ENCODE results near the gene MAP6. TPM values are rescaled to one million over a fixed set of nuclear protein-coding genes. Genes with fewer than 3 reads are reported as not detected.
A peak's percentile ranks its signal among the peaks of the same experiment; 100 is the strongest.

The MAP6 gene
- total RNA-seq, 1 donor from 2014 or later, result 26.4 TPM

DNA sequence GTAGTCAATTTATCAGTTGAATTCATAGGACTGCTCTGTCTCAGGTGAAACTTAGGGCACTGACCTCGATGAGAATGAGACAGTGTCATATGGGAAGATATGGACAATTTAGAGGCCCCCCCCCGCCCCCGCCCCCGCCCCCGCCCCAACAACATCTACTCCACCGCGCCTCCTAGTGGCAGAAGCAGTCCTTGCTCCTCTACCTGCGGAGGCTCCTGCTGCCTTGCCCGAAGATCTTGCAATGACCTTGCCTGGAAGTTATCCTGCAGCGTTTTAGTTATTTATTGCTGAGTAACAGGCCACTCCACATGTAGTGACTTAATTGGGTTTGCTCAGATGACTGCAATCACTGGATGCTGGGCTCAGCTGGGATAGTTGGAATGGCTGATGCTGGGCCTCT is 91.6 kb downstream of the MAP6 start:
- Mint-ChIP-seq H3K4me1 (ENCODE audit: low read depth) (peaks cover 25% of the 10 kb centered on the region), H3K36me3 (ENCODE audit: low read depth) (peaks cover 7% of the 10 kb centered on the region), H3K27ac (ENCODE audit: unreplicated experiment) (peak overlapping the region; percentile 87), H3K9me3 (ENCODE audit: low read depth) (no peaks in the 10 kb centered on the region), H3K4me3 (ENCODE audit: unreplicated experiment) (no peak overlapping the region), H3K27me3 (ENCODE audit: low read depth) (no peaks in the 10 kb centered on the region)
- DNase-seq (ENCODE audit: low spot score), result no peak
- TF ChIP-seq, protein P1, sequence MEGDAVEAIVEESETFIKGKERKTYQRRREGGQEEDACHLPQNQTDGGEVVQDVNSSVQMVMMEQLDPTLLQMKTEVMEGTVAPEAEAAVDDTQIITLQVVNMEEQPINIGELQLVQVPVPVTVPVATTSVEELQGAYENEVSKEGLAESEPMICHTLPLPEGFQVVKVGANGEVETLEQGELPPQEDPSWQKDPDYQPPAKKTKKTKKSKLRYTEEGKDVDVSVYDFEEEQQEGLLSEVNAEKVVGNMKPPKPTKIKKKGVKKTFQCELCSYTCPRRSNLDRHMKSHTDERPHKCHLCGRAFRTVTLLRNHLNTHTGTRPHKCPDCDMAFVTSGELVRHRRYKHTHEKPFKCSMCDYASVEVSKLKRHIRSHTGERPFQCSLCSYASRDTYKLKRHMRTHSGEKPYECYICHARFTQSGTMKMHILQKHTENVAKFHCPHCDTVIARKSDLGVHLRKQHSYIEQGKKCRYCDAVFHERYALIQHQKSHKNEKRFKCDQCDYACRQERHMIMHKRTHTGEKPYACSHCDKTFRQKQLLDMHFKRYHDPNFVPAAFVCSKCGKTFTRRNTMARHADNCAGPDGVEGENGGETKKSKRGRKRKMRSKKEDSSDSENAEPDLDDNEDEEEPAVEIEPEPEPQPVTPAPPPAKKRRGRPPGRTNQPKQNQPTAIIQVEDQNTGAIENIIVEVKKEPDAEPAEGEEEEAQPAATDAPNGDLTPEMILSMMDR (IDR thresholded peaks at IDR 0.05), result peak; percentile 79

DNA sequence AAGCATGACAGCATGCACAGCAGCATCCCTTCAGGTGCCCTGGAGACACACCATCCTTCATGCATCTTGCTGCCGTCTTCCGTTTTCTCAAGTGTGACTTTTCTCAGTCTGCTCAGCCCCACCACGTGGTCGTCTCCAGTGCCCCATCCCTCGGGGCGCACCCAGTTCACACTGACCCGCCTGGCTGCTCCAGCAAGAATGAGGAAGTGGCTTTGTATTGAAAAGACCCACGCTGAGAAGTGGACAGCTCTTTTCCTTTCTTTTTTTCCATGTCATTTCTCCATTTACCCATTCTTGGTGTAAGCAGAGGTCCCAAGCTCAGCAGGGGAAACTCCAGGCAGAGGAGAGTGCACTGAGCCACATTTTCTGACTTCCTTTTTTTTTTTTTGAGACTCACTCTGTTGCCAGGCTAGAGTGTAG is 92.3 kb downstream of the MAP6 start:
- no peak for DNase-seq (ENCODE audit: low spot score)
- Mint-ChIP-seq H3K4me1 (ENCODE audit: low read depth) (peaks cover 25% of the 10 kb centered on the region), H3K9me3 (ENCODE audit: low read depth) (no peaks in the 10 kb centered on the region), H3K27me3 (ENCODE audit: low read depth) (no peaks in the 10 kb centered on the region), H3K4me3 (ENCODE audit: unreplicated experiment) (no peak overlapping the region), H3K36me3 (ENCODE audit: low read depth) (peaks cover 13% of the 10 kb centered on the region), H3K27ac (ENCODE audit: unreplicated experiment) (peak overlapping the region; percentile 87)
- TF ChIP-seq, protein P1 (IDR thresholded peaks at IDR 0.05), result no peak

DNA sequence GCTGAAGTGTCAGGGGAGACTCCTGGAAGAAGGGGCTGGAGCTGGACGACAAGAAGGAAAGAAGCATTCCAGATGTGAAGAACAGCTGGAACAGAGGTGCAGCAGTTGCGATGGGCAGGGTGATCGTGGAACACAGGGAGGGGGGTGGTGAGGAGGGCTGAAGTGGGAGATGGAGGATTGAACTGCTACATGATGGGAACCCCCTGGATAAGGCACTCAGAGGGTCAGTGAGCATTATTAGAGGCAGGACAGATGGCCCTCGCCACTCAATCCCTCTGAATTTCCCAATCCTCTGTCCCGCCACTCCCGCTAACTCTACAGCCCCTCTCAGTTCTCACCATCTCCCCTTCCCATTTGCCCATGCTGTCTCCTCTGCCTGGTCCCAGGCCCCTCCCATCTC is 92.8 kb downstream of the MAP6 start:
- Mint-ChIP-seq H3K36me3 (ENCODE audit: low read depth) (peaks cover 17% of the 10 kb centered on the region), H3K4me1 (ENCODE audit: low read depth) (peaks cover 25% of the 10 kb centered on the region), H3K27me3 (ENCODE audit: low read depth) (no peaks in the 10 kb centered on the region), H3K27ac (ENCODE audit: unreplicated experiment) (peak overlapping the region; percentile 87), H3K4me3 (ENCODE audit: unreplicated experiment) (no peak overlapping the region), H3K9me3 (ENCODE audit: low read depth) (no peaks in the 10 kb centered on the region)
- DNase-seq (ENCODE audit: low spot score), result no peak
- TF ChIP-seq, protein P1 (IDR thresholded peaks at IDR 0.05), result no peak

DNA sequence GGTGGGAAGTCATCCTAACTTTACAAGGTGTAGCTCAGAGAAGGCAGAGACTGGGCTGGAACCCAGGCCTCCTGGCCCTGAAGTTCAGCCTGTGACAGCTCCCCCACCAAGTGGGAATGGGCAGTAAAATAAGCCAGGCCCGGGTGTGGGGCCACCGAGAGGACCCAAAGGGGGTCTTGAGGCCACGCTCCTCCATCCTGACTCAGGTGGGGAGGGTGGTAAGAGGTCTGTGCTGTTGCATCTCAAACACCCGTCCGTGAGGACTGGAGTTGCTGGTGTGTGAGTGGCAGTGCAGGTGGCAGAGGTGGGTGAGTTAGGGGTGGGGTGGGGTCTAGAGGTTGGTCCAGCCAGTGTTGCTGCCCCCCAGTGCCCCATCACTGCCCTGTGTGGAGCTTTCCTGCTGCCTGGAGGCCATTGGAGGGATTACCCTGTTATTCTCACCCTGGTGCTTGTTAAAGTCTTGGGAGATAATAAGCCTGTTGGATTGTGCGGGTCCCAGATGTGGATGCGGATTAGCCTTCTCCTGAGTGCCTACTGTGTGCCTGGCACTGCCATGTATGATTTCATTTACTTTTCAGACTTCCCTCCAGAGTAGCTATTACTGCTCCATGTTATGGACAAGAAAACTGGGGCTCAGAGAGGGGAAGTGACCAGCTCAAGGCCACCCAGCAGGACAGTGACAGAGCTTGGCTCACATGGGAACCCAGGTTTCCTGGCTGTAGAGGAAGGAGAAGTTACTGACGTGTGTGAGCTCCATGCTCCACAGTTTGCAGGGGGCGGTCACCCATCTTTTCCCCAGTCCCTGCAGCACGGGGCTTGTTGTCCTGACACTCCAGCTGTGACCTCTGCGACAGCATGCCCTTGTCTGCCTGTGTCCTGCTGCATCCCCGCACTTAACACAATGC is 93.9 kb downstream of the MAP6 start:
- Mint-ChIP-seq H3K36me3 (ENCODE audit: low read depth) (peaks cover 23% of the 10 kb centered on the region), H3K27ac (ENCODE audit: unreplicated experiment) (peak overlapping the region; percentile 73), H3K4me1 (ENCODE audit: low read depth) (peaks cover 28% of the 10 kb centered on the region), H3K4me3 (ENCODE audit: unreplicated experiment) (no peak overlapping the region), H3K9me3 (ENCODE audit: low read depth) (no peaks in the 10 kb centered on the region), H3K27me3 (ENCODE audit: low read depth) (no peaks in the 10 kb centered on the region)
- no peak for DNase-seq (ENCODE audit: low spot score)
- TF ChIP-seq, protein P1 (IDR thresholded peaks at IDR 0.05), result peak; percentile 69

DNA sequence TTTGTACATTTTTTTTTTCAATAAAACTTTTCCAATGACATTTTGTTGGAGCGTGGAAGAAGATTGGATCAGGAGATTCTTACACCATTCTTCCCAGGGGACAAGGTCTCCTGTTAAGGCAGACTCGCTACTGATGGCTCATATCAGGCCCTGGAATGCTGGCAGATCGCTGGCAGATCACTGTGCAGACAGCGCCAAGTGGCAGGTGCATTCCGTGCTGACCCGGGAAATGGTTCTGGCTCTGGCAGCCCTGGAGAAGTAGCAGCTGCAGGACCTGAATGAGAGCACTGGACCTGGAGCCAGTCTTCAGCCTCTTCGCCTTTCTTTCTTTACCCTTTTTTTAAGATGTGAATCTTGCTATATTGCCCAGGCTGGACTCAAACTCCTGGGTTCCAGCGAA is 96.1 kb downstream of the MAP6 start:
- H3K36me3 Mint-ChIP-seq (ENCODE audit: low read depth), result peaks cover 35% of the 10 kb centered on the region
- peaks cover 35% of the 10 kb centered on the region for H3K4me1 Mint-ChIP-seq (ENCODE audit: low read depth)
- H3K9me3 Mint-ChIP-seq (ENCODE audit: low read depth), result no peaks in the 10 kb centered on the region
- peak overlapping the region; percentile 51 for H3K27ac Mint-ChIP-seq (ENCODE audit: unreplicated experiment)
- no peaks in the 10 kb centered on the region for H3K27me3 Mint-ChIP-seq (ENCODE audit: low read depth)
- TF ChIP-seq, protein P1 (IDR thresholded peaks at IDR 0.05), result no peak
- H3K4me3 Mint-ChIP-seq (ENCODE audit: unreplicated experiment), result no peak overlapping the region
- no peak for DNase-seq (ENCODE audit: low spot score)

All from chondrocyte (in vitro differentiated cells).